Medulla oblongata (tissue), 1 donor: Measurements from ENCODE around the gene IMMP2L.
"Not testable (repeated sequence)": the region's sequence is repeated elsewhere in the genome, so short reads cannot be mapped to it uniquely, and the experiment has no call there.

Source experiments
- DNase-seq: peaks from one replicate; pipeline ENCODE4 v3.0.0-alpha.2; 2015; ENCODE audit errors: extremely low spot score

IMMP2L gene

DNA sequence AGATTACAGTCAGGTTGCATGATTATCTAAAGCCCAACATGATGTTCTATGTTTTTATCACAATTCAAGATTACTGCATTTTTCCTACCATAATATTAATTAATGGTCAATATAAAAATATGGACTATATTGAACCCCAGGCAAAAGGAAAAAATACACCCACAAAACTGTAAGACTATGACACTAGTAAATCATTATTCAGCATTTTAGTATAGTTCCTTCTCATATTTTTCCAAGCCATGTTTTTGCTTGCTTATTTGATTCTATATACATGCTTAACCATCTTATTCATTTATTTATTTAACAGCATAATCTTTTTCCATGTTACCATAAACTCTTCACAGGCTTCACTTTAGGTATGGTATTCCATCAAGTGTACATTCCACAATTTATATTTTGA lies 101.6 kb downstream of the IMMP2L start:
- DNase-seq = no peak

DNA sequence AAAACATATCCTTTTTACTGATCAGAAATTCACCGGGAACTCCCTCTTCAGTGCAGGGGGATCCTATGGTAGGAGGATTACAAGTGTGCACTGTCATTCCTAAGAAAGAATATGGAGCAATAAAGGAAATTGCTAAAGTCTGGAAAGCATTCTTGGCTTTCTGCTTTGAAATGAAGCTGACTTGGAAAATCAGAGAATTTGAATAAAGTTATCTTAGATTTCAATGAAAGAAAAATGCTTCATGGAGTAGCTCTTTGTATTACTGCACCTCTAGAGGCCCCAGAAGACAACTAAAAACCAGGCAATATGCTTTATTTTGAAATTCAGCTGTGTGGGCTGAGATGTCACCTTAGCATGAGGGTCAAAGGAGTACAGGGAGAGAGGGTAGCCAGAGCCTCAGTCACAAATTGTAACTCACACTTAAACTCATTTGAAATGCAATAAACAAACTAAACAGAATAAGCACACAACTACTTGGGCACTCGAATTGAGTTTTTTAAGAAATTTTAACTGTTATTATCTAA lies 102.5 kb downstream of the IMMP2L start:
- no peak for DNase-seq

DNA sequence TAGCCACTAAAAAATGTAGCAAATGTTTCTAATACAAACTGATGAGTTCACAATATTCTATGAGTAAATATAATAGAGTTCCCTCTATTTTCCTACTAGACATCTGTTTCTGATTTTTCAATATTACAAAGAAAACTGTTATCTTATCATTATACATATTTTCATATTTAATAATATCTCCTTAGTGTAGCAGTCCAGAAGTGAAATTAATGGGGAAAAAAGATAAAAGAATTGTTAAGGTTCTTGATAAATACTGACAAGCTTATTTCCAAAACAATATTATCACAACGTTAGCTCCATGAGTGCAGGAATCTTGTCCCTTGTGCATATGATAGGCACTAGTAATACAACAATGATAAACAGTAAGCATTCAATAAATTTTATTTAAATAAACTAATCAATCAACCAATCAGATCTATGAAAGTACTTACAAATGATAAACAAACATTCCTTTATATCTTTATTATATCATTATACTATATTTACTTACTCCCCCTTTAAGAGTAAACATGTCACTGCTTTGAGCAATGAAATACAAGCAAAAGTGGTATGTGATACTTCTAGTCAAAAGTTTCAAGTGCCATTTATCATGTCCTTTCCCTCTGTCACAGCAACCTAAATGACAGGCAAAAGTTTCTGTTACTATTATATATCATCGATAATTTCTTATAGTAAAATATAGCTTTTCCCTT lies 103.1 kb downstream of the IMMP2L start:
- DNase-seq = no peak

GRCh38 chr7:111450705-111451104 lies 111.6 kb downstream of the IMMP2L start:
- not testable (repeated sequence) for DNase-seq

- not testable (repeated sequence) for DNase-seq
These were observed 114.8 kb downstream of the IMMP2L start for GRCh38 chr7:111447502-111447901.

GRCh38 chr7:111439977-111440376 lies 122.3 kb downstream of the IMMP2L start:
- DNase-seq = no peak

DNA sequence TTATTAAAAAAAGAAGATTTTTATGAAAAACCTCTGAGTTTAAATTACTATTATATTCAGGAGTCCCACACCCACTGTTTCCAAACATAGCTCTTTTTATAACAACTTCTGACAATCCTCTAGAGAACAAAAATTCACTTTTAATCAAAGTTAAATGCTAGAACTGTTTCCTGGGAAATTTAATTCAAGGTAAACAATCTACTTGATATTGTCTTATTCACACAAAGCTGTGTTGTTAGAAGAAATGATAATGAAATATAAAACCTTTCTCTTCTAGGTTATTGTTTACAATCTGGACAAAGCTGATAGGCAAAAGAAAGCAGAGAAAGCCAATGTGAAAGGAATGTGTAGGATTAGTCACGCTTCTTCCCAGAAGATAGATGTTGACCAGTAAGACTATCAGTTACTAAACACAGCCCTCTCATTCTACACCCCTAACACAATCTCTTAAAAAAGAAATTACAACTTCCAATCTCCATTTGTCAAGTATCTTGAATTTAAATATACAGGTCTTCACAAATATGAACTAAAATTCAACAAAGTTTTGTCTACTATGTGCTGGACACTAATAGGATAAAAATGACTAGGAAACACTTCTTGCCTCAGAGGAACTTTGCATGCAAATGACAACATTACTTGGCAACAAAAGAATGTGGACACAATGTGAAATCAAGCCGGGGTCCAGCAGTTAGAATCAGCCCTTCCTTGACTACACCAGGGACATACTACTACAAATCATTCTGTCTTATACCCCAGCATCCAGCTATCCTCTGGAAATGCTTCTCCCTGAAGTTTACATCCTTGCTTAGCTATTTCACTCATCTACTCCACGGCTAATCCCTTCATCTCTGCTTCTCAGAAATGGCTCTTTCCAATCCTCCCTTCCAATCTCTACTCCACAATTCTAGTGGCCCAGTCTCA lies 123.7 kb downstream of the IMMP2L start:
- no peak for DNase-seq

GRCh38 chr7:111437736-111438135 lies 124.6 kb downstream of the IMMP2L start:
- no peak for DNase-seq

DNA sequence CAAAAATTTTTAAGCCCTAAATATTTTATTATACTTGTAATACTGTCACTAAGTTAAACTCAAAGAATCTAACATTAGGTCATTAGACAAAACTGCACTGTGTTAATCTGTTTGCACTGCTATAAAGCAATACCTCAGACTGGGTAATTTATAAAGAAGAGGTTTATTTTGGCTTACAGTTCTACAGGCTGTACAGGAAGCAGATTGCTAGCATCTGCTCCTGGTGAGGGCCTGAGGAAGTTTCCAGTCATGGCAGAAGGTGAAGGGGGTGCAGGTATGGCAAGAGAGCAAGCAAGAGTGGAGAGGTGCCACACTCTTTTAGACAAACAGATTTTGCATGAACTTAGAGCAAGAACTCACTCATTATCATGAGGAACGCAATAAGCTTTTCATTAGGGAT lies 125.7 kb downstream of the IMMP2L start:
- no peak for DNase-seq

DNA sequence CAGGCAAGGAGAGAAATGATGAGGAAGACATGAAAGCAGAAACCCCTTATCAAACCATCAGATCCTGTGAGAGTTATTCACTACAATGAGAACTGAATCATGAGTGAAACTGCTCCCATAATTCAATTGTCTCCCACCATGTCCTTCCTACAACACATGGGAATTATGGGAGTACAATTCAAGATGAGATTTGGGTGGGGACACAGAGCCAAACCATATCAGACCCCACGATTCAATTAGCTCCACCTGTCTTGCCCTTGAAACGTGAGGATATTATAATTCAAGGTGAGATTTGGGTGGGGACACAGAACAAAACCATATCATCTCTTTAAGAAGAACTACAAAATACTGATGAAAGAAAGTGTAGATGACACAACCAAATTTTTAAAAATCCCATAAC lies 128.9 kb downstream of the IMMP2L start:
- DNase-seq = no peak

DNA sequence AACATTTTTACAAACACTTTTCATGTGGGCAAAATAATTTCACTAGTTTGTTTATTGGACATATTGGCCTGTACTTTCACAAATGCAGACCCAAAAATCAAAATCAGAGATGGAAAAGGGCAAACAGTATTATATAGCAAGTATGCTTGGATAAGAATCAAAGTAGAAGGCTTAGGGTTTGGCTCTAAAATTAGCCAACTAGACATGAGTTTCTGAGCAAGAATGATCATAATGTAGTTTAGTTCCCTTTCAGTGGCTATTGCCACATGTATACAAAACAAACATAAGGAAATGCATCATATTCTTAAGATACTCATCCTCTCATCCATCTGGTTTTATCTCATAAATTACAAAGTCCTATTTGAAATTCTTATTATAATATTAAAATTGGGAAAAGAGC lies 132.5 kb downstream of the IMMP2L start:
- DNase-seq = no peak

- no peak for DNase-seq
These were observed 137.5 kb downstream of the IMMP2L start for GRCh38 chr7:111424768-111425167.

GRCh38 chr7:111414374-111414773 lies 147.9 kb downstream of the IMMP2L start:
- DNase-seq = no peak

DNA sequence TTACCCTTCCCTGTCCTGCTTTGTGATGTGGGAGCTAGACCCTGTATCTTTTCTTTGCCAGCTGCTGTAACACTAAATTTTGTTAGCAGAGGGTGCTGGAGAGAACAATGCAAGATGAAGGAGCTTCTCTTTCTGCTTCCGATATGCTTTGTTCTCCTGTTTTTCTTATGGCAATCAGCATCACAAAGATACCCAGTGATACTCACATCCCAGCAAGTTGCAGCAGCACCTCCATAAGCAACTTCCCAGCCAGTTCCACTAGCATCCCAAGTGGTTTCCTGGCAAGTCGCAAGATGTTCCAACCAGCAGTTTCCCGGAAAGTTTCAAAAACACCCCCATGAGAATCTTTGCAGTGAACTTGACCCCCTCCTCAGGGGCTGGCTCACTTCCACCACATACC lies 148.6 kb downstream of the IMMP2L start:
- DNase-seq = no peak

- DNase-seq = no peak
These were observed 151.4 kb downstream of the IMMP2L start for GRCh38 chr7:111410899-111411298.

DNA sequence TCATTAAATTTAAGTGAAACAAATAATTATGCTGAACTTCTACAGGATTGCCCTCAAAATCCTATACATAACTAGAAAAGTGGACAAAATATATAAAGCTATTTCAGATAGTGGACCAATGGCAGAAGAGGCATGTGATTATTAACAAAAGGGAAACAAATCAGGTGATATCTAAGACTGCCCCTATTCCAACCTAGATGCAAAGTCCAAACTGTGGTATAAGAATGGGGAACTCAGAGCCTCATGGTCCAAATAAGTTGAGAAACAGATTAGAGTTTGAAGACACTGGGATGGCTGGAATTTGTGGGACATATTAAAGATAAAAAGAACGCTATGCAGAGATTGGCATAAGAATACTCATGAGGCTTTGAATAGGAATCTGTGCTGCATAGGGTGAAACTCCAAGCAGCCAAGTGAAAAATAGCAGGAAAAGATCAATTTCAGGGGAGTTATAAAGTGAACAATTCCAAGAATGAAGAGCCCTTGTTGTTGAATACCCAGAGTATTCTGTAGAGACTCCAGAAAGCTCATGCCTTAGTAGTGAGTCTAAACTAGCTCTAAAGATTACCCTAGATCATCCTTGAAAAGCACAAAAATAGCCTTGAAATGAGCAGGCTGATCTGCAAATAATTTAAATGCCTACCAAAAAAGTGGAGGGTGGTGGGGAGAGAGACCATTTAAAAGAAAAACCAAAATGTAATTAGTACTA lies 152.4 kb downstream of the IMMP2L start:
- DNase-seq = no peak

- no peak for DNase-seq
These were observed 153.6 kb downstream of the IMMP2L start for GRCh38 chr7:111408724-111409123.

GRCh38 chr7:111407258-111407657 lies 155.0 kb downstream of the IMMP2L start:
- no peak for DNase-seq

GRCh38 chr7:111405621-111406020 lies 156.7 kb downstream of the IMMP2L start:
- no peak for DNase-seq

GRCh38 chr7:111401516-111401915 lies 160.8 kb downstream of the IMMP2L start:
- no peak for DNase-seq

- DNase-seq = no peak
These were observed 162.2 kb downstream of the IMMP2L start for GRCh38 chr7:111400088-111400487.

- no peak for DNase-seq
These were observed 167.4 kb downstream of the IMMP2L start for GRCh38 chr7:111394891-111395290.
